ENCODE data around the gene SPG7. TPM values are rescaled to one million over a fixed set of nuclear protein-coding genes. Genes with fewer than 3 reads are reported as not detected.
A peak's percentile ranks its signal among the peaks of the same experiment; 100 is the strongest.
"Not testable (repeated sequence)": the region's sequence is repeated elsewhere in the genome, so short reads cannot be mapped to it uniquely, and the experiment has no call there.

The SPG7 gene
- total RNA-seq: 100 to 1,000 TPM in 1 of 2 donors, 10 to 100 TPM in 1; 97.7 to 114 TPM

GRCh38 chr16:89507834-89508590 lies at the start of gene SPG7:
TSS of gene SPG7 (plus strand) at chr16:89508403. CDS start at chr16:89508418, 15 bp downstream.
- peak; percentile 93 to 94 for DNase-seq (ENCODE audit: low spot score in 2 of 2)

GRCh38 chr16:89458551-89458950 lies 49.7 kb upstream of the SPG7 start:
- Mint-ChIP-seq H3K9me3 (no peaks in the 10 kb centered on the region), H3K27ac (peak overlapping the region; percentile 34 to 95), H3K36me3 (peaks cover 7 to 18% of the 10 kb centered on the region in 2 donors)
- no peak for DNase-seq (ENCODE audit: low spot score in 2 of 2)
- ATAC-seq: peak in 1 of 2 donors; percentile 24

More at GRCh38 chr16:89507834-89508590, at the start of gene SPG7:
- Mint-ChIP-seq H3K36me3 (no peaks in the 10 kb centered on the region), H3K27ac (peak within 1 kb of the TSS; percentile 90 to 99), H3K9me3 (no peaks in the 10 kb centered on the region)
- ATAC-seq: peak; percentile 71 to 77

- peak overlapping the region; percentile 34 to 95 for H3K27ac Mint-ChIP-seq
- ATAC-seq (no peak), DNase-seq (ENCODE audit: low spot score in 2 of 2) (no peak)
- no peaks in the 10 kb centered on the region for H3K9me3 Mint-ChIP-seq
- H3K36me3 Mint-ChIP-seq: peaks cover 7 to 18% of the 10 kb centered on the region in 2 donors
Observed at GRCh38 chr16:89458967-89459366, 49.2 kb upstream of the SPG7 start.

DNA sequence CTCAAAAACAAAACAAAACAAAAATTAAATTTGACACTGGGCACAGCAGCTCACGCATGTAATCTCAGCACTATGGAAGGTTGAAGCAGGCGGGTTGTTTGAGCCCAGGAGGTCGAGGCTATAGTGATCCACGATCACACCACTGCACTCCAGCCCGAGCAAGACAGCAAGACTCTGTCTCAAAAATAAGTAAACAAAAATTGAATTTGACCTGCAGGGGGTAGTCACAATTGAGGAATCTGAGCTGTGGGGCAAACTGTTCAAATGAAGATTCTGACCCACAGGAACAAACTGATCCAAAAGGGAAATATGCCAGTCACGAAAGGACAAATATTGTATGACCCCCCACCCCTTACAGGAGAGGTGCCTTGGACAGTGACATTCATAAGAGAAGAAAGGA lies 47.6 kb upstream of the SPG7 start:
- Mint-ChIP-seq H3K9me3 (no peaks in the 10 kb centered on the region), H3K36me3 (peaks cover 7 to 18% of the 10 kb centered on the region in 2 donors), H3K27ac (peak overlapping the region; percentile 1 to 44)
- DNase-seq (ENCODE audit: low spot score in 2 of 2) (no peak), ATAC-seq (no peak)

GRCh38 chr16:89461890-89462289 lies 46.3 kb upstream of the SPG7 start:
- DNase-seq (ENCODE audit: low spot score in 2 of 2); ATAC-seq; H3K9me3 Mint-ChIP-seq: not testable (repeated sequence)
- Mint-ChIP-seq H3K36me3 (peaks cover 7 to 11% of the 10 kb centered on the region in 2 donors), H3K27ac (peak overlapping the region in 1 of 2 donors; percentile 41)

- DNase-seq (ENCODE audit: low spot score in 2 of 2); ATAC-seq; H3K9me3 Mint-ChIP-seq; H3K27ac Mint-ChIP-seq: not testable (repeated sequence)
- H3K36me3 Mint-ChIP-seq: peaks cover 7 to 10% of the 10 kb centered on the region in 2 donors
Observed at GRCh38 chr16:89462639-89463038, 45.6 kb upstream of the SPG7 start.

DNA sequence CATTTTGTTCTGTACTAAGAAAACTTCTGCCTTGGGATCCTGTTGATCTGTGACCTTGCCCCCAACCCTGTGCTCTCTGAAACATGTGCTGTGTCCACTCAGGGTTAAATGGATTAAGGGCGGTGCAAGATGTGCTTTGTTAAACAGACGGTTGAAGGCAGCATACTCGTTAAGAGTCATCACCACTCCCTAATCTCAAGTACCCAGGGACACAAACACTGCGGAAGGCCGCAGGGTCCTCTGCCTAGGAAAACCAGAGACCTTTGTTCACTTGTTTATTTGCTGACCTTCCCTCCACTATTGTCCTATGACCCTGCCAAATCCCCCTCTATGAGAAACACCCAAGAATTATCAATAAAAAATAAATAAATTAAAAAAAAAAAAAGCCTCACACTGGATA lies 44.9 kb upstream of the SPG7 start:
- H3K9me3 Mint-ChIP-seq; ATAC-seq; DNase-seq (ENCODE audit: low spot score in 2 of 2); H3K27ac Mint-ChIP-seq: not testable (repeated sequence)
- H3K36me3 Mint-ChIP-seq: peaks cover 7 to 10% of the 10 kb centered on the region in 2 donors

DNA sequence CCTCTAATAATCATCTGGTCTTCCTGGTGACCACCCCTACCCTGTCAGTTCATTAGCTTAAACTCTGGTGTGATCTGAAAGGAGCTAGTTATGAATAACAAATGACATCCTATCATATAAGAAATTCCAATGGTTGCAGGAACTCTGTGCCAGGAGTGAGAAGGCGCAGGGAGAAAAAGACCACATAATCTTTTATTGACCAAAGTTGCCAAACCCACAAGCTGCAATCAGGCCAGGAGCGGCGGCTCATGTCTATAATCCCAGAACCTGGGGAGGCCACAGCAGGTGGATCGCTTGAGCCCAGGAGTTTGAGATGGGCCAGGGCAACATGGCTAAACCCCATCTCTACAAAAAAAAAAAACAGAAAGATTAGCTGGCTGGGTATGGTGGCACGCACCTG lies 41.3 kb upstream of the SPG7 start:
- peaks cover 0 to 5% of the 10 kb centered on the region in 2 donors for H3K36me3 Mint-ChIP-seq
- no peaks in the 10 kb centered on the region for H3K9me3 Mint-ChIP-seq
- peak overlapping the region; percentile 29 to 77 for H3K27ac Mint-ChIP-seq
- no peak for DNase-seq (ENCODE audit: low spot score in 2 of 2)
- peak in 1 of 2 donors; percentile 9 for ATAC-seq

- ATAC-seq (peak in 1 of 2 donors; percentile 19), DNase-seq (ENCODE audit: low spot score in 2 of 2) (no peak)
- Mint-ChIP-seq H3K9me3 (no peaks in the 10 kb centered on the region), H3K27ac (peak overlapping the region in 1 of 2 donors; percentile 55), H3K36me3 (peaks cover 0 to 6% of the 10 kb centered on the region in 2 donors)
Observed at GRCh38 chr16:89467382-89467781, 40.8 kb upstream of the SPG7 start.

DNA sequence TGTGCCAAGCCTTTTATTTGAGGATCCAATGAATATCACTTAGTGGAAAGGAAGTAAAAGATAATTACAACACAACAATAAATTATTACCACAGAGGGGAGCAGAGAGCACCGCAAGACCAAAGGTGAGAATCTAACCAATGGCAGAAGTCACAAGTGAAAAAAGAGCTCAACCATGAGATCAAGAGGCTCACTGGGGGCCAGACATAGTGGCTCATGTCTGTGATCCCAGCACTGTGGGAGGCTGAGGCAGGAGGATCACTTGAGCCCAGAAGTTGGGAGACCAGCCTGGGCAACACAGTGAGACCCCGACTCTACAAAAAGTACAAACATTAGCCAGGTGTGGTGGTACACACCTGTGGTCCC lies 35.5 kb upstream of the SPG7 start:
- ATAC-seq (no peak), DNase-seq (ENCODE audit: low spot score in 2 of 2) (no peak)
- H3K9me3 Mint-ChIP-seq: no peaks in the 10 kb centered on the region
- peaks cover 0 to 18% of the 10 kb centered on the region in 2 donors for H3K36me3 Mint-ChIP-seq
- peak overlapping the region; percentile 6 to 53 for H3K27ac Mint-ChIP-seq

DNA sequence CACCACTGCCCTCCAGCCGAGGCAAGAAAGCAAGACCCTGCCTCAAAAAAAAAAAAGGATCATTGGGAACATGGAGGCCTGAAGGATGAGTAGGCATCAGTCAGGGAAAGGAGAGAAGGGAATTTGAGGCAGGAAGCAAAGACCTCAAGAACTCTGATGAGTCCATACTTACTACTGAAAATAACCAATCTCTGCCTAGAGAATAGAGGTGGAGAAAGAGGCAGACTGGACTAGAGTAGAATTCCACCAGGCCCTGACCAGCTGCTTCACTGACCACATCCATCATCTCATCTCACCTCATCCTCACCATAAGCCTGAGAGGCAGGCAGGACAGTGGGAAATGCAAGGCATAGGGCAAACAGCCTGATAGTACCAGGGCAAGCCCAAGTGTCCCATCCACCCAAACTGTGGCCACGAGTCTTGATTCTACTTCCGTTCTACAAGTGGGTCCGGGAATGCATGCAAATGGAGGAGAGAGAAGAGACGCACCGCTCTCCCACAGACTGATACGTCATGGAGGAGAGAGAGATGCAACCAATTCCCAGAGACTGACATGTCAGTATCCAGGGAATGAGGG lies 35.0 kb upstream of the SPG7 start:
- H3K36me3 Mint-ChIP-seq: peaks cover 0 to 18% of the 10 kb centered on the region in 2 donors
- ATAC-seq (no peak), DNase-seq (ENCODE audit: low spot score in 2 of 2) (no peak)
- no peaks in the 10 kb centered on the region for H3K9me3 Mint-ChIP-seq
- H3K27ac Mint-ChIP-seq: peak overlapping the region; percentile 6 to 41

GRCh38 chr16:89473791-89474414 lies 34.3 kb upstream of the SPG7 start:
- peak in 1 of 2 donors; percentile 28 for ATAC-seq
- H3K36me3 Mint-ChIP-seq: peaks cover 0 to 18% of the 10 kb centered on the region in 2 donors
- no peaks in the 10 kb centered on the region for H3K9me3 Mint-ChIP-seq
- no peak for DNase-seq (ENCODE audit: low spot score in 2 of 2)
- H3K27ac Mint-ChIP-seq: peak overlapping the region; percentile 17 to 41

GRCh38 chr16:89475144-89475543 lies 33.1 kb upstream of the SPG7 start:
- ATAC-seq (no peak), DNase-seq (ENCODE audit: low spot score in 2 of 2) (no peak)
- H3K9me3 Mint-ChIP-seq: no peaks in the 10 kb centered on the region
- peaks cover 0 to 18% of the 10 kb centered on the region in 2 donors for H3K36me3 Mint-ChIP-seq
- H3K27ac Mint-ChIP-seq: peak overlapping the region in 1 of 2 donors; percentile 66

DNA sequence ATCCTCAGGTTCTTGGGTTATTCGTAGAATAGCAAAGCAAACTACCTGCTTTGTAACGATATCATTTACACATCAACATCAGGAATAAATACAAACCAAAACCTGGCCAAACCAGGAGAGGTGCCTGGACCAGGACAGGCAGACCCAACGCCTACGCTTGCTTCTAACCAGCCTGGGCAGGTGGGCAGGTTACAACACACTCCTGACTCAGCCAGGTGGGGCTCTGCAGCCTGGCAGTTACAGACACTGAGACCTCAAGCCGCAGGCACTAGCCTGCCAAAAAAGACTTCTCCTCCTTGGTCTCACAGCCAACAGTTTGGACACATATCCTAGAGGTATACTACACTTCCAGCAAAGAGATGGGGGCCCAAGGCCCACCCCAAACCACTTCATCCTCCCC lies 31.8 kb upstream of the SPG7 start:
- peaks cover 0 to 18% of the 10 kb centered on the region in 2 donors for H3K36me3 Mint-ChIP-seq
- peak overlapping the region; percentile 72 to 79 for H3K27ac Mint-ChIP-seq
- no peak for DNase-seq (ENCODE audit: low spot score in 2 of 2)
- peak in 1 of 2 donors; percentile 5 for ATAC-seq
- no peaks in the 10 kb centered on the region for H3K9me3 Mint-ChIP-seq

- peaks cover 0 to 15% of the 10 kb centered on the region in 2 donors for H3K36me3 Mint-ChIP-seq
- H3K27ac Mint-ChIP-seq: peak overlapping the region; percentile 72 to 79
- no peaks in the 10 kb centered on the region for H3K9me3 Mint-ChIP-seq
- DNase-seq (ENCODE audit: low spot score in 2 of 2): no peak
- peak; percentile 40 to 55 for ATAC-seq
Observed at GRCh38 chr16:89476811-89477261, 31.4 kb upstream of the SPG7 start.

DNA sequence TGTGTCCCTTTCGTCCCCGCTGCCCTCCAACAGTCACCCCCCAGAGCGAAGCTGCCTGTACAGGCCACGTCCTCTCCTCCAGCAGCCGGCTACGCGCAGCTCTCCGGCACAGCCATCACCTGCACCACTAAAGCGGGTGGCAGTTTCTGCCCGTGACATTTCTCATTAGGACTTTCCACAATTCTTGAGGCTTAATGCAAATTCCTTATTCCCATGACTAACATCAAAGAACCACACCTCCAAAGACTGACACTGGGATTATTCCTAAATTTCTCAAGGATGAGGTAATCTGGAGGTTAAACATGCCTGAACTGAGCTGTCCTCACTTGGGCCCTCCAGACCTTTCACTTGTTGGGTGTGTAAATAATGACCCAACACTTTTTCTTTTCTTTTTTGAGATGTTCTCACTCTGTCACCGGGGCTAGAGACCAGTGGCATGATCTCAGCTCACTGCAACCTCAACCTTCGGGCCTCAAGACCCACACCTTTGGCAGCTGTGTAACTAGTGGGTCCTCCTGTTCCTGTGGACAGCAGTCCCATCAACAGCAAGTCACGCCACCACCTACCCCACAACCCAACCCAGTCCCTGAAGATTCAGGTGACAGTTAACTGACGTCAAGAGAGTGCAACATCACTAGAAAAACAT lies 29.5 kb upstream of the SPG7 start:
- no peaks in the 10 kb centered on the region for H3K9me3 Mint-ChIP-seq
- peak overlapping the region; percentile 62 to 84 for H3K27ac Mint-ChIP-seq
- peaks cover 0 to 17% of the 10 kb centered on the region in 2 donors for H3K36me3 Mint-ChIP-seq
- ATAC-seq: peak; percentile 25 to 50
- no peak for DNase-seq (ENCODE audit: low spot score in 2 of 2)

All from activated naive CD4-positive, alpha-beta T cell treated with anti-CD3 and anti-CD28 coated beads, Interleukin-2, amount 50 U/mL, for 72 hours (primary cell).